Left lung (tissue), 10 donors: Measurements from ENCODE around the gene FANCC. TPM values are rescaled to one million over a fixed set of nuclear protein-coding genes. Genes with fewer than 3 reads are reported as not detected.

Experiments
- ATAC-seq: fragments of 200-7000 bp; cut with Tn5 transposase; one replicate; pipeline ENCODE4 v1.9.1; 2020; ENCODE audit warnings: moderate library complexity
- DNase-seq, 4 donors: peaks; one replicate each; pipeline ENCODE4 v3.0.0-alpha.2; 2013 to 2020
- H3K27ac ChIP-seq, 2 donors: fragments of 200-600 bp; sonication (generic) in 1 of 2; one replicate each; pipeline versions ENCODE4 v1.5.0 to v1.8.0; 2020 to 2021
- H3K27me3 ChIP-seq, 2 donors: fragments of 200-600 bp; sonication (generic) in 1 of 2; one replicate each; pipeline versions ENCODE4 v1.5.0 to v1.8.0; 2020 to 2021
- H3K36me3 ChIP-seq, 2 donors: fragments of 200-600 bp; sonication (generic) in 1 of 2; one replicate each; pipeline versions ENCODE4 v1.5.0 to v1.8.0; 2020 to 2021
- H3K4me1 ChIP-seq, 2 donors: fragments of 200-600 bp; one replicate each; pipeline ENCODE4 v1.8.0; 2021
- H3K4me3 ChIP-seq, 2 donors: fragments of 200-600 bp; sonication (generic) in 1 of 2; one replicate each; pipeline versions ENCODE4 v1.5.0 to v1.8.0; 2020 to 2021; ENCODE audit warnings: mild to moderate bottlenecking in 1 of 2
- H3K9me3 ChIP-seq, 2 donors: fragments of 200-600 bp; sonication (generic) in 1 of 2; one replicate each; pipeline versions ENCODE4 v1.5.0 to v1.8.0; 2020 to 2021
- intact Hi-C, 2 donors: fragments of 100-400 bp; cut with DNase I; formaldehyde crosslinking; loops; one replicate each; pipeline versions ENCODE4 v1.11.2 to v1.14.2; 2022
- polyA plus RNA-seq, 6 donors: library from polyadenylated mRNA; unstranded; fragments of 120-200 nt; gene quantifications; one replicate each; pipeline ENCODE4 v1.2.1, GENCODE V29; 2013; ENCODE audit not compliant: insufficient read length in 6 of 6
- total RNA-seq, 2 donors: library from RNA; stranded (reverse); fragmentation: NEBNext Ultra II Directional; extraction: Animal tissue kit (Norgen Biotek cat#: 25700); gene quantifications; one replicate each; pipeline ENCODE4 v1.2.1, GENCODE V29; 2021
- TF ChIP-seq, protein P1 (sequence below), 2 donors: fragments of 200-600 bp; sonication (generic) in 1 of 2; IDR thresholded peaks; one replicate each; pipeline versions ENCODE4 v1.5.0 to v1.8.0; 2021; ENCODE audit warnings: antibody characterized with exemption in 2 of 2
- donor health status: DM: no; HTN: yes; CAD: no.
- donor health status: DM: no; HTN: no; CAD: no.

The FANCC gene
- total and polyA plus RNA-seq, 8 donors = 11.5 to 27.4 (median 25.7) TPM

DNA sequence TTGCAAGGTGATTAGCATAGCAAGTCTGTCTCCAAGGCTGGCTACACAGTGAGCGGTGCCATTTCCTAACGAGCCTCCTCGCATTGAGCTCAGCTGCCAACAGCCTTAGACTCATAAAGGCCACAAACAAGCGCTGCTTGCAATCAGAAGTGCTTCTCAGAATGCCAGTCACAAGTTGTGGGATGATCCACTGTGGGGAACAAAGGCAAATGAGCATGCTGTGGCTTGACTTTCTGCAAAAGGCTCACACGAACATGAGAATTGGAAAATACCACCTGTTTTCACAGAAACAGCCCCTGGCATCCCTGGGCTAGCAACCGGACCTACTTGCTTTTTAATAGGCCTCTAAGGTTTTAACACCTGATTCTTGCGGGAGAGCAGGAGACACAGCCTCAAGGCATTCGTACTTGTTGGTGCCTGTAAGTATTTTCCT lies 215.5 kb downstream of the FANCC start:
- DNase-seq (no peak), ATAC-seq (no peak)
- H3K27me3 ChIP-seq = no peaks in the 10 kb centered on the region
- H3K9me3 ChIP-seq = no peaks in the 10 kb centered on the region
- H3K36me3 ChIP-seq = peaks cover 0 to 58% of the 10 kb centered on the region in 2 donors
- H3K4me1 ChIP-seq = no peaks in the 10 kb centered on the region
- TF ChIP-seq, protein P1, sequence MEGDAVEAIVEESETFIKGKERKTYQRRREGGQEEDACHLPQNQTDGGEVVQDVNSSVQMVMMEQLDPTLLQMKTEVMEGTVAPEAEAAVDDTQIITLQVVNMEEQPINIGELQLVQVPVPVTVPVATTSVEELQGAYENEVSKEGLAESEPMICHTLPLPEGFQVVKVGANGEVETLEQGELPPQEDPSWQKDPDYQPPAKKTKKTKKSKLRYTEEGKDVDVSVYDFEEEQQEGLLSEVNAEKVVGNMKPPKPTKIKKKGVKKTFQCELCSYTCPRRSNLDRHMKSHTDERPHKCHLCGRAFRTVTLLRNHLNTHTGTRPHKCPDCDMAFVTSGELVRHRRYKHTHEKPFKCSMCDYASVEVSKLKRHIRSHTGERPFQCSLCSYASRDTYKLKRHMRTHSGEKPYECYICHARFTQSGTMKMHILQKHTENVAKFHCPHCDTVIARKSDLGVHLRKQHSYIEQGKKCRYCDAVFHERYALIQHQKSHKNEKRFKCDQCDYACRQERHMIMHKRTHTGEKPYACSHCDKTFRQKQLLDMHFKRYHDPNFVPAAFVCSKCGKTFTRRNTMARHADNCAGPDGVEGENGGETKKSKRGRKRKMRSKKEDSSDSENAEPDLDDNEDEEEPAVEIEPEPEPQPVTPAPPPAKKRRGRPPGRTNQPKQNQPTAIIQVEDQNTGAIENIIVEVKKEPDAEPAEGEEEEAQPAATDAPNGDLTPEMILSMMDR (IDR thresholded peaks at IDR 0.05) = no peak
- H3K27ac ChIP-seq = no peak overlapping the region
- H3K4me3 ChIP-seq = no peak overlapping the region
- intact Hi-C loops = no loop called here

DNA sequence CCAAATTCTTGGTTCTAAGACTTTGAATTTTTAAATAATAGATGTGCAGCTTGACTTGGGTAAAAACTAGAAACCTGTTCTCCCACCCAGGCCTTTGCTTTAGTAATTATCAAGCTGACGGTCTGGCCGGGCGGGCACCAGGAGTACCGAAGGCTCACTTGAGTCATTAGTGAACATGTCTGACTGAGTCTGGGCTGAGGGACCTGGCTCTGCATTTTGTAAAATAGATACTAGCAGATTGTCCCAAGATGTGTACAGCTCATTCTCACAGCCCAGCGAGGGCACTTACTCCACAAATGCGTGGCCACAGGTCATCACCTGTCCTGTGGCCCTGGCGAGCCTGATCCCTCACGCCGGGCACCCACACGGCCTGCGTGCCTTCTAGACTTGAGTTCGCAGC lies 216.2 kb downstream of the FANCC start:
- Histone ChIP-seq H3K9me3 (no peaks in the 10 kb centered on the region), H3K36me3 (peaks cover 0 to 51% of the 10 kb centered on the region in 2 donors), H3K4me1 (no peaks in the 10 kb centered on the region), H3K27me3 (no peaks in the 10 kb centered on the region), H3K4me3 (no peak overlapping the region), H3K27ac (no peak overlapping the region)
- ATAC-seq (no peak), DNase-seq (no peak)
- TF ChIP-seq, protein P1 (IDR thresholded peaks at IDR 0.05) = no peak
- intact Hi-C loops = no loop called here

DNA sequence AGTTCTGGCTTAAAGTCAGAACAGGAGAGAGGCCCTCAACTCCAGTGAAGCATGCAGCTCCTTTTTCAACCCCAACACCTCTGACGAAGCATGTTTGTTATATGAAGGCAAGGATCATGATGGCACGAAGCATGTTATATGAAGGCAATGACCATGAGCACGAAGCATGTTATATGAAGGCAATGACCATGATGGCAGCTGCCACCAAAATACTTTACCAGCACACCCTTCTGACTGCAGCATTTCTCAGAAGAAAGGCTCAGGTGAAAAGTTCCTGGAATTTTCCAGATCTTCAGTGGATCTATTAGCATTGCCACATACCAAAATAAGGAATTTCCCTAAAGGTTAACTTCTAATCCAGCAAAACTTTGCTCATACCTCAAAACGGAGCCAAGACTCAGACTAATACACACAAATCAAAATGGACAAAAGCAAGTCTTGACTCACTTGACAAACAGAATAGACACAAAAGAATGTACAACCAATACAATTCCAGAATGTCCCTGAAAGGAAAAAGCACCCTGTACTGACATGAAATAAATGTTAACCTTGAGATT lies 217.4 kb downstream of the FANCC start:
- no peaks in the 10 kb centered on the region for H3K9me3 ChIP-seq
- DNase-seq (no peak), ATAC-seq (no peak)
- H3K4me3 ChIP-seq = no peak overlapping the region
- peak overlapping the region in 1 of 2 donors; percentile 1 for H3K27ac ChIP-seq
- no peaks in the 10 kb centered on the region for H3K27me3 ChIP-seq
- intact Hi-C loops = no loop called here
- TF ChIP-seq, protein P1 (IDR thresholded peaks at IDR 0.05) = no peak
- H3K4me1 ChIP-seq = no peaks in the 10 kb centered on the region
- peaks cover 0 to 47% of the 10 kb centered on the region in 2 donors for H3K36me3 ChIP-seq

DNA sequence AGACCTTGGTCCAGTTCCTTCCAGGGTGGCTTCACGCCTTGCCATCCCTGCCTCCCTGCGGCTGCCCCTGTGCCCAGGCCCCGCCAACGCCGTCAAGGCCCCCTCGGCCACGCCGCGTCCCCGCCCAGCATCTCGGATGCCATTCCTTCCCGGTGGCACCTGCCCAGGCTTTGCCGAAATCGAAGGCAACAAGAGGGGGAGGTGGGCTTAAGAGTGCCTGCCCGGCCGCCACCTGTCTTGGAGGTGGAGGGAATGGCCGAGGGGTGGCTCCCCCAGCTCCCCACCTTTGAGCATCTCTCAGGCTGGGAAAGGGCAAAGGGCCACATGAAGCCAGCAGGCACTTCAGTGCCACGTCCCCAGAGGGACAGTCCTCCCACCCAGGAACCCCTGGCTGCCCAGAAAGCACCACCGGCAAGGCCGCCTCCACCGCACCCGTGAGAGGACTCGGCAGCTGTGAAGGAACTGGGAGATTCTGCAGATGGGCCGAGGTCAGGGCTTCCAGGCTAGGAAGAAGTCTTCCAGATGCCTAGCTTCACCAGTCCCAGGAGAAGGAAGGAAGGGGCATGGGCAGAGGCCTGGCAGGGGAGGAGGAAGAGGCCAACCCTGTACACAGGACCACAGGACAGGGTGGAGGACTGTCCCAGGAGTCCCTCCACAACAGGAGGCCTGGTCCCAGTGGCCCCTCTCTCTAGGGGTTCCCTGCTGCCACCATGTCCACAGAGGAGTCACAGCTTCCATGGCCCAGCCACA lies 218.0 kb downstream of the FANCC start:
- no peaks in the 10 kb centered on the region for H3K27me3 ChIP-seq
- intact Hi-C loops = no loop called here
- no peaks in the 10 kb centered on the region for H3K9me3 ChIP-seq
- no peaks in the 10 kb centered on the region for H3K4me1 ChIP-seq
- peak in 1 of 4 donors; percentile 77 for DNase-seq
- H3K27ac ChIP-seq = peak overlapping the region in 1 of 2 donors; percentile 1
- ATAC-seq = no peak
- peaks cover 0 to 47% of the 10 kb centered on the region in 2 donors for H3K36me3 ChIP-seq
- H3K4me3 ChIP-seq = no peak overlapping the region
- TF ChIP-seq, protein P1 (IDR thresholded peaks at IDR 0.05) = no peak

DNA sequence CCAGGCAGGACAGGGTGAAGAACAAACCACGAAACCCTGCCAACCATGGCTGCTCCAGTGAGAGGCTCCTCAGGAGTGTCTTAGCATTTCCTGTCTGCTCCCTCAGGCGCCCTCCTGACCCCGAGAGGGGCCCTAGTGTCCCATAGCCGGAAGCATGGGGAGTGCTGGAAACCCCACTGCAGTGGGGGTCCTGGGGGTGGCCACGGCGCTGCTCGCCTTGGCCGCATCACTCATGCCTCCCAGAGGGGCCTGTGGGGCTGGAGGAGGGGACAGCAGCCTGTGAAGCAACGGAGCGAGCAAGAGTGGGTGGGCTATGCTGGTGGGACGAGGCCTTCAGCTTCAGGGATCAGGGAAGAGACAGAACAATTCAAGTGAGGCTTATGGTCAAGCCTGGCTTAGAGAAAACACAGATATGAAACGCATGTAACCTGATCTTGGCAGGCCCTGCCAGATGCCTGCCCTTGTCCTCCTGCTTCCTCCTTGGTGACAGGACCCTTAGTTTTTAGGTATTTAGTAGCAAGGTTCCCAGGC lies 219.1 kb downstream of the FANCC start:
- ATAC-seq (no peak), DNase-seq (no peak)
- no peak overlapping the region for H3K4me3 ChIP-seq
- no peaks in the 10 kb centered on the region for H3K4me1 ChIP-seq
- peaks cover 0 to 38% of the 10 kb centered on the region in 2 donors for H3K36me3 ChIP-seq
- H3K27me3 ChIP-seq = no peaks in the 10 kb centered on the region
- intact Hi-C loops = no loop called here
- H3K9me3 ChIP-seq = no peaks in the 10 kb centered on the region
- TF ChIP-seq, protein P1 (IDR thresholded peaks at IDR 0.05) = no peak
- no peak overlapping the region for H3K27ac ChIP-seq
